Gastroesophageal sphincter (tissue), 3 donors: ENCODE measurements around the gene DNAL4.

ENCODE experiments used
- POLR2A ChIP-seq, 2 donors: fragments of 450-650 bp; IDR thresholded peaks; one replicate each; pipeline ENCODE4 v1.6.1; 2017; ENCODE audit warnings: antibody characterized with exemption in 2 of 2, mild to moderate bottlenecking in 2 of 2, moderate library complexity in 1 of 2
- TF ChIP-seq, protein P1 (sequence below), 4 experiments: fragments of 200-600 bp in 2 of 4; fragments of 450-650 bp in 2 of 4; sonication (generic) in 1 of 4; IDR thresholded peaks; one replicate each; pipeline ENCODE4 v1.5.1; 2017 to 2019; ENCODE audit warnings: antibody characterized with exemption in 4 of 4, mild to moderate bottlenecking in 2 of 4, moderate library complexity in 2 of 4

DNA sequence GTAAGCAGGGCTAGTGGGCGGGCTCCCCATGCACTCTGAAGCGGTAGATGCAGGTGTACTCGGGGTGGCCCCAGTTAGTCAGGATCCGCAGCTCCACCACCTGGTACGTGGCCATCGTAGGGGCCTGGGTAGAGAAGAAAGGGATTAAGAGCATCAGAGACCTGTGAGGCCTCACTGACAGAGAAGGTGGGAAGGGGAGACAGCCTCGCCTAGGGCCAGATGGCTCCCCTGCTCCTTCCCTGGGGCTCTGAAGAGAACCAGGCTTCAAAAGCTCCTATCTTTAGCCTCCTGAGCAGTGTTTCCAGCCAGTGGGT lies 57.7 kb downstream of the DNAL4 start:
- TF ChIP-seq, protein P1, sequence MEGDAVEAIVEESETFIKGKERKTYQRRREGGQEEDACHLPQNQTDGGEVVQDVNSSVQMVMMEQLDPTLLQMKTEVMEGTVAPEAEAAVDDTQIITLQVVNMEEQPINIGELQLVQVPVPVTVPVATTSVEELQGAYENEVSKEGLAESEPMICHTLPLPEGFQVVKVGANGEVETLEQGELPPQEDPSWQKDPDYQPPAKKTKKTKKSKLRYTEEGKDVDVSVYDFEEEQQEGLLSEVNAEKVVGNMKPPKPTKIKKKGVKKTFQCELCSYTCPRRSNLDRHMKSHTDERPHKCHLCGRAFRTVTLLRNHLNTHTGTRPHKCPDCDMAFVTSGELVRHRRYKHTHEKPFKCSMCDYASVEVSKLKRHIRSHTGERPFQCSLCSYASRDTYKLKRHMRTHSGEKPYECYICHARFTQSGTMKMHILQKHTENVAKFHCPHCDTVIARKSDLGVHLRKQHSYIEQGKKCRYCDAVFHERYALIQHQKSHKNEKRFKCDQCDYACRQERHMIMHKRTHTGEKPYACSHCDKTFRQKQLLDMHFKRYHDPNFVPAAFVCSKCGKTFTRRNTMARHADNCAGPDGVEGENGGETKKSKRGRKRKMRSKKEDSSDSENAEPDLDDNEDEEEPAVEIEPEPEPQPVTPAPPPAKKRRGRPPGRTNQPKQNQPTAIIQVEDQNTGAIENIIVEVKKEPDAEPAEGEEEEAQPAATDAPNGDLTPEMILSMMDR (IDR thresholded peaks at IDR 0.05) = no peak
- TF ChIP-seq POLR2A (IDR thresholded peaks at IDR 0.05) = no peak
